ENCODE results near the gene GNG7. TPM values are rescaled to one million over a fixed set of nuclear protein-coding genes. Genes with fewer than 3 reads are reported as not detected.

Gene GNG7
- total RNA-seq, 1 experiment from 2014 or later: 9.6 TPM

DNA sequence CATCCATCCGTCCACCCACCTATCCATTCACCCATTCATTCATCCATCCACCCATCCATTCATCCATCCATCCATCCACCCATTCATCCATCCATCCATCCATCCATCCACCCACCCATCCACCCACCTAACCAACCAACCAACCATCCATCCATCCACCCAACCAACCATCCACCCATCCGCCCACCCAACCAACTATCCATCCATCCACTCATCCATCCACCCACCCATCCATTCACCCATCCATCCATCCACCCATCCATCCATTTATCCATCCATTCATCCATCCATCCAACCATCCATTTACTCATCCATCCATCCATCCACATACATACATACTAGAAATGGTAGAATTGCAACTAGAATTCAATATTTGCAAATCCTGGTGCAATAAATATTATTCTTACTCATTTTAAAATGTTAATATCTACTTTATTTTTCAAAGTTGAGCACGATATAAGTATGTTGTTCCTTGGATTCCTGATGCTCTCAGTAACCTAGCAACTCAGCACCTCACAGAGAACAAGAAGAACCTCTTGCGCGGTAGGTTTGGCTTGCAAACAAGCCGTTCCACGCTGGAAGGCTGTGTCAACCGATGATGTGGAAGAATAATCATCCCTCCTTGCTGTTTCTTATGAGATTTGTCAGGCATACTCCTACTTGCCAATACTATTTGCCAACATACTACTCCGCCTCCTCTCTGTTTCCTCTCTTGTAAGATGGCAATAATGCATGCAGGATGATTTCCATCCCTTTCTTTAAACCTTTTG, 111.7 kb downstream of the GNG7 start:
- ATAC-seq (no peak), DNase-seq (ENCODE audit: low spot score) (no peak)
- peaks cover 9% of the 10 kb centered on the region for H3K9me3 Mint-ChIP-seq
- peaks cover 42% of the 10 kb centered on the region for H3K4me1 Mint-ChIP-seq
- ChIA-PET CTCF (interaction anchor here (1.5 kb wide), 1 partner anchor 11 kb away, joined by 4 read pairs; no protein-coding TSS in a partner anchor), POLR2A (no interaction called here)
- peaks cover 6% of the 10 kb centered on the region for H3K36me3 Mint-ChIP-seq
- H3K27me3 Mint-ChIP-seq (ENCODE audit: low read depth): no peaks in the 10 kb centered on the region; the same call in 1 of the 2 replicates
- TF ChIP-seq TP53 (CRISPR knock-in tag; IDR thresholded peaks at IDR 0.05): no peak
- TF ChIP-seq NFATC4 (CRISPR knock-in tag; IDR thresholded peaks at IDR 0.05): no peak
- no peak for TF ChIP-seq E2F4 (CRISPR knock-in tag; IDR thresholded peaks at IDR 0.05; ENCODE audit: borderline replicate concordance, low read depth)
- TF ChIP-seq MYBL2 (CRISPR knock-in tag; IDR thresholded peaks at IDR 0.05): no peak
- no peak for TF ChIP-seq ATF2 (CRISPR knock-in tag; IDR thresholded peaks at IDR 0.05; ENCODE audit: borderline replicate concordance, low read depth)
- H3K4me3 Mint-ChIP-seq: no peak overlapping the region
- H3K27ac Mint-ChIP-seq: no peak overlapping the region

- H3K27ac Mint-ChIP-seq: peak overlapping the region; percentile 37; the same call in 1 of the 2 replicates
- no peak overlapping the region for H3K4me3 Mint-ChIP-seq
- no peak for TF ChIP-seq ATF1 (CRISPR knock-in tag; IDR thresholded peaks at IDR 0.05)
- TF ChIP-seq, protein P1, sequence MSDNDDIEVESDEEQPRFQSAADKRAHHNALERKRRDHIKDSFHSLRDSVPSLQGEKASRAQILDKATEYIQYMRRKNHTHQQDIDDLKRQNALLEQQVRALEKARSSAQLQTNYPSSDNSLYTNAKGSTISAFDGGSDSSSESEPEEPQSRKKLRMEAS (CRISPR knock-in tag; IDR thresholded peaks at IDR 0.05): no peak
- no peak for TF ChIP-seq JUN (CRISPR knock-in tag; IDR thresholded peaks at IDR 0.05)
- TF ChIP-seq NR2C2 (CRISPR knock-in tag; IDR thresholded peaks at IDR 0.05): no peak
- no peak for TF ChIP-seq IRF1 (CRISPR knock-in tag; IDR thresholded peaks at IDR 0.05)
- TF ChIP-seq E2F4 (CRISPR knock-in tag; IDR thresholded peaks at IDR 0.05; ENCODE audit: borderline replicate concordance, low read depth): no peak
- TF ChIP-seq KAT7 (CRISPR knock-in tag; IDR thresholded peaks at IDR 0.05; ENCODE audit: borderline replicate concordance): no peak
- TF ChIP-seq EMX1 (CRISPR knock-in tag; IDR thresholded peaks at IDR 0.05): no peak
- no peak for TF ChIP-seq AR (CRISPR knock-in tag; IDR thresholded peaks at IDR 0.05)
- no peak for TF ChIP-seq SMAD4 (CRISPR knock-in tag; IDR thresholded peaks at IDR 0.05)
- no peak for TF ChIP-seq TCF7 (CRISPR knock-in tag; IDR thresholded peaks at IDR 0.05; ENCODE audit: low read depth)
- TF ChIP-seq ATF2 (CRISPR knock-in tag; IDR thresholded peaks at IDR 0.05; ENCODE audit: borderline replicate concordance, low read depth): no peak
- no peak for TF ChIP-seq E2F1 (CRISPR knock-in tag; IDR thresholded peaks at IDR 0.05)
- DNase-seq (ENCODE audit: low spot score) (no peak), ATAC-seq (no peak)
- H3K9me3 Mint-ChIP-seq: peaks cover 9% of the 10 kb centered on the region
- H3K36me3 Mint-ChIP-seq: peaks cover 6% of the 10 kb centered on the region
- CTCF ChIA-PET: interaction anchor here (1.0 to 3.8 kb wide), 3 partner anchors 10 to 126 kb away, joined by 3 to 20 read pairs (median 4); no protein-coding TSS in a partner anchor
- no peaks in the 10 kb centered on the region; the same call in none of the 2 replicates for H3K27me3 Mint-ChIP-seq (ENCODE audit: low read depth)
- peaks cover 43% of the 10 kb centered on the region for H3K4me1 Mint-ChIP-seq
- POLR2A ChIA-PET: interaction anchor here (1.0 kb wide), 1 partner anchor 13 kb away, joined by 4 read pairs; no protein-coding TSS in a partner anchor
Measured at GRCh38 chr19:2589441-2589840, 113.1 kb downstream of the GNG7 start.

All from WTC11 (cell line).